Measurements from ENCODE around the gene ZNF227. TPM values are rescaled to one million over a fixed set of nuclear protein-coding genes. Genes with fewer than 3 reads are reported as not detected.
"Not testable (repeated sequence)": the region's sequence is repeated elsewhere in the genome, so short reads cannot be mapped to it uniquely, and the experiment has no call there.

ZNF227 gene
- total RNA-seq, 4 donors from 2014 or later, result 4.7 to 16.4 (median 8.8) TPM

DNA sequence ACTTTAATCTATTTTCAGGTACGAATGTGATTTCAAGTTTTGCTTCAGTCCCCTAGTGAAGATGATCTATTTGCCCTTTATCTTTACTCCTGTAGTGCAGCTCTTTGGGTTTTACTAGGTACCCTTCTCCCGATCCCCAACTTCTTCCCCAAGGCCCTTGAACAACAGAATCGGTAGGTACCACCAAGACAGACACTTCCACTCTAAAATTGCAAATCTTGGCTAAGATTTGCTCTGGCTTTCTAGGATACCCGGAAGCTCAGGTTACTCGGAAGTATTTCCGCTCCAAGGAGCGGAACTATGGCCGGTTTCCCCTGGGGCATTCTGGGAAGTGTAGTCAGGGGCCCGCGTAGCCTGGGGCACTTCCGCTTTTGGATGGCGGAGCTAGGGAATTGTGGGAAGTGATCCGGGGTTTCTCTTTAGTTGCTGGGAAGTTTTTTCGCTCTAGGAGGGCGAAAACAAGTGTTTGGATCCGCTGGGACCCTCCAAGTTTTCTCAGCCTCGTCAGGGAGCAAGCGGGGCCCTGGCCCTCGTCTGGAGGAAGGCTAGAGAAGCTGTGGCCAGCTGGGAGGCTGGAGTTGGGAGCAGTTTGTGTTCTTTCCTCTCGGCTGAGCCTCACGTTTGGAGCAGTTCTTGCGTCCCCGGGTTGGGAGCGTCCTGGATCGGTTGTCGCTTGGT is 5.1 kb upstream of the ZNF227 start:
- peak; percentile 19 for DNase-seq
- Histone ChIP-seq H3K27me3 (peaks cover 0 to 8% (median 0%) of the 10 kb centered on the region in 4 donors), H3K27ac (peak overlapping the region; percentile 65 to 91 (median 86)), H3K4me3 (peak overlapping the region; percentile 53 to 76 (median 68)), H3K36me3 (no peaks in the 10 kb centered on the region), H3K4me1 (peaks cover 0 to 13% (median 5%) of the 10 kb centered on the region in 3 donors), H3K9me3 (peaks cover 0 to 20% (median 6%) of the 10 kb centered on the region in 3 donors)
- intact Hi-C loops (cut with DNase I), result no loop called here
- 8 to 9% methylated on average over 12 to 21 of the region's 26 CpGs for whole genome bisulfite sequencing, 2 donors
- TF ChIP-seq, protein P1, sequence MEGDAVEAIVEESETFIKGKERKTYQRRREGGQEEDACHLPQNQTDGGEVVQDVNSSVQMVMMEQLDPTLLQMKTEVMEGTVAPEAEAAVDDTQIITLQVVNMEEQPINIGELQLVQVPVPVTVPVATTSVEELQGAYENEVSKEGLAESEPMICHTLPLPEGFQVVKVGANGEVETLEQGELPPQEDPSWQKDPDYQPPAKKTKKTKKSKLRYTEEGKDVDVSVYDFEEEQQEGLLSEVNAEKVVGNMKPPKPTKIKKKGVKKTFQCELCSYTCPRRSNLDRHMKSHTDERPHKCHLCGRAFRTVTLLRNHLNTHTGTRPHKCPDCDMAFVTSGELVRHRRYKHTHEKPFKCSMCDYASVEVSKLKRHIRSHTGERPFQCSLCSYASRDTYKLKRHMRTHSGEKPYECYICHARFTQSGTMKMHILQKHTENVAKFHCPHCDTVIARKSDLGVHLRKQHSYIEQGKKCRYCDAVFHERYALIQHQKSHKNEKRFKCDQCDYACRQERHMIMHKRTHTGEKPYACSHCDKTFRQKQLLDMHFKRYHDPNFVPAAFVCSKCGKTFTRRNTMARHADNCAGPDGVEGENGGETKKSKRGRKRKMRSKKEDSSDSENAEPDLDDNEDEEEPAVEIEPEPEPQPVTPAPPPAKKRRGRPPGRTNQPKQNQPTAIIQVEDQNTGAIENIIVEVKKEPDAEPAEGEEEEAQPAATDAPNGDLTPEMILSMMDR (IDR thresholded peaks at IDR 0.05), result no peak
- no peak for TF ChIP-seq POLR2A (IDR thresholded peaks at IDR 0.05)

DNA sequence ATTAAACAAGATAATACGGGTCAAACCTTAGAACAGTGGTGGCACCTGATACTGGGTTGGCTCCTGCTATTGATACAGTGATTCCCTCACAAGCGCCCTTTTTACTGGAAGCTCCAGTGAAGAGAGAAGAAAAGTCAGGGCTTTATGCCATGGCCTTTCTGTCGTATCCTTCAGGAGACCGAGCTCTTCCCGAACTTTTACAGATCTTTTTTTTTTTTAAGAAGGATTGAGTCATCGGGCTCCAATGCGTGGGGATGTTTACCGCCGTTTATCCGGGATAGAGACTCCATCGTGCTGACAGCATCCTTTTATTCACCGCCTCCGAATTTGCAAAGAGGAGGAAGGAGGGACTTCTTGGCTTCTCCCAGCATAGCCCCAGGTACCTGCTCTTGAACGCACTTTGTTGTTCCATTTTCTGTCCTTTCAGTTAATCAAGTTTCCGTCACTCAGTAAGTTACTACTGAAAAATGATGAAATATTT is 574 bp downstream of the ZNF227 start:
- WGBS, 2 donors, result 1 to 3% methylated on average over 13 to 15 of the region's 15 CpGs
- H3K27me3 ChIP-seq, result no peaks in the 10 kb centered on the region
- intact Hi-C loops (cut with DNase I), result no loop called here
- no peak for DNase-seq
- no peak for TF ChIP-seq POLR2A (IDR thresholded peaks at IDR 0.05)
- TF ChIP-seq, protein P1 (IDR thresholded peaks at IDR 0.05), result no peak
- H3K36me3 ChIP-seq, result peaks cover 0 to 39% (median 9%) of the 10 kb centered on the region in 3 donors
- peaks cover 0 to 6% (median 0%) of the 10 kb centered on the region in 3 donors for H3K9me3 ChIP-seq
- peaks cover 0 to 19% (median 11%) of the 10 kb centered on the region in 3 donors for H3K4me1 ChIP-seq
- peak overlapping the region; percentile 50 to 85 (median 74) for H3K4me3 ChIP-seq
- peak overlapping the region; percentile 75 to 89 (median 87) for H3K27ac ChIP-seq

DNA sequence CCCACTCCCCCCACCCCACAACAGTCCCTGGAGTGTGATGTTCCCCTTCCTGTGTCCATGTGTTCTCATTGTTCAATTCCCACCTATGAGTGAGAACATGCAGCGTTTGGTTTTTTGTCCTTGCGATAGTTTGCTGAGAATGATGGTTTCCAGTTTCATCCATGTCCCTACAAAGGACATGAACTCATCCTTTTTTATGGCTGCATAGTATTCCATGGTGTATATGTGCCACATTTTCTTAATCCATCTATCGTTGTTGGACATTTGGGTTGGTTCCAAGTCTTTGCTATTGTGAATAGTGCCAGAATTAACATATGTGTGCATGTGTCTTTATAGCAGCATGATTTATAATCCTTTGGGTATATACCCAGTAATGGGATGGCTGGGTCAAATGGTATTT is 7.6 kb downstream of the ZNF227 start:
- Histone ChIP-seq H3K36me3 (peaks cover 0 to 63% (median 15%) of the 10 kb centered on the region in 3 donors), H3K9me3 (peaks cover 0 to 22% (median 13%) of the 10 kb centered on the region in 3 donors)
- H3K4me3 ChIP-seq; H3K27ac ChIP-seq; H3K27me3 ChIP-seq; H3K4me1 ChIP-seq; DNase-seq; intact Hi-C loops (cut with DNase I): not testable (repeated sequence)
- 100% methylated on average over 1 to 3 of the region's 3 CpGs for WGBS, 2 donors

DNA sequence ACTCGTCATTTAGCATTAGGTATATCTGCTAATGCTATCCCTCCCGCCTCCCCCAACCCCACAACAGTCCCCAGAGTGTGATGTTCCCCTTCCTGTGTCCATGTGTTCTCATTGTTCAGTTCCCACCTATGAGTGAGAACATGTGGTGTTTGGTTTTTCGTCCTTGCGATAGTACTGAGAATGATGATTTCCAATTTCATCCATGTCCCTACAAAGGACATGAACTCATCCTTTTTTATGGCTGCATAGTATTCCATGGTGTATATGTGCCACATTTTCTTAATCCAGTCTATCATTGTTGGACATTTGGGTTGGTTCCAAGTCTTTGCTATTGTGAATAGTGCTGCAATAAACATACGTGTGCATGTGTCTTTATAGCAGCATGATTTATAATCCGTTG is 8.4 kb downstream of the ZNF227 start:
- peaks cover 0 to 27% (median 14%) of the 10 kb centered on the region in 3 donors for H3K9me3 ChIP-seq
- H3K4me3 ChIP-seq; DNase-seq; intact Hi-C loops (cut with DNase I); H3K27ac ChIP-seq; H3K27me3 ChIP-seq; H3K4me1 ChIP-seq: not testable (repeated sequence)
- peaks cover 0 to 60% (median 15%) of the 10 kb centered on the region in 3 donors for H3K36me3 ChIP-seq
- 94 to 98% methylated on average over 3 to 6 of the region's 6 CpGs for WGBS, 2 donors

DNA sequence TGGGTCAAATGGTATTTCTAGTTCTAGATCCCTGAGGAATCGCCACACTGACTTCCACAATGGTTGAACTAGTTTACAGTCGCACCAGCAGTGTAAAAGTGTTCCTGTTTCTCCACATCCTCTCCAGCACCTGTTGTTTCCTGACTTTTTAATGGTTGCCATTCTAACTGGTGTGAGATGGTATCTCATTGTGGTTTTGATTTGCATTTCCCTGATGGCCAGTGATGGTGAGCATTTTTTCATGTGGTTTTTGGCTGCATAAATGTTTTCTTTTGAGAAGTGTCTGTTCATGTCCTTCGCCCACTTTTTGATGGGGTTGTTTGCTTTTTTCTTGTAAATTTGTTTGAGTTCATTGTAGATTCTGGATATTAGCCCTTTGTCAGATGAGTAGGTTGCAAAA is 9.0 kb downstream of the ZNF227 start:
- H3K36me3 ChIP-seq, result peaks cover 0 to 60% (median 15%) of the 10 kb centered on the region in 3 donors
- WGBS, 2 donors, result 93 to 100% methylated on average over 1 to 2 of the region's 3 CpGs
- H3K4me1 ChIP-seq; intact Hi-C loops (cut with DNase I); H3K27me3 ChIP-seq; DNase-seq; H3K4me3 ChIP-seq; H3K27ac ChIP-seq: not testable (repeated sequence)
- peaks cover 0 to 32% (median 19%) of the 10 kb centered on the region in 3 donors for H3K9me3 ChIP-seq

DNA sequence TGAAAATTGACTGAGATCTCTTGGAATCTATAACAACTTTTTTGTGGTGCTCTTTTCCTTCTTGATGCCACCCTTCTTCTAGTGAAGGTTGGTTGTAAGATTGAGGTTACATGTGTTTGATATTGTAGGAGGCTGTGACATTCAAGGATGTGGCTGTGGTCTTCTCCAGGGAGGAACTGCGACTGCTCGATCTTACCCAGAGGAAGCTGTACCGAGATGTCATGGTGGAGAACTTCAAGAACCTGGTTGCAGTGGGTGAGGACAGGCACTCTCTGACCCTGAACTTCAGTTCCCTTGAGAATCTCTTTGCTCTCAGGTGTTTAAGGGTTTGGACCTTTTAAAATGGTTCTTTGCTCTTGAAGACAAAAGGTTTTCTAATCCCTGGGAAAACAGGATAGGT is 16.0 kb downstream of the ZNF227 start:
- DNase-seq, result no peak
- no peaks in the 10 kb centered on the region for H3K27me3 ChIP-seq
- WGBS, 2 donors, result 71 to 92% methylated on average over 3 of the region's 3 CpGs
- TF ChIP-seq, protein P1 (IDR thresholded peaks at IDR 0.05), result no peak
- TF ChIP-seq POLR2A (IDR thresholded peaks at IDR 0.05), result no peak
- H3K4me3 ChIP-seq, result no peak overlapping the region
- H3K27ac ChIP-seq, result no peak overlapping the region
- peaks cover 39 to 81% (median 47%) of the 10 kb centered on the region in 3 donors for H3K36me3 ChIP-seq
- no peaks in the 10 kb centered on the region for H3K4me1 ChIP-seq
- H3K9me3 ChIP-seq, result peaks cover 0 to 79% (median 44%) of the 10 kb centered on the region in 3 donors
- intact Hi-C loops (cut with DNase I), result no loop called here

Data from esophagus squamous epithelium (tissue), 5 donors.